WTC11 (cell line): ENCODE data around the gene PTPRCAP. TPM values are rescaled to one million over a fixed set of nuclear protein-coding genes. Genes with fewer than 3 reads are reported as not detected.

ENCODE experiments used
- ATAC-seq: fragments of 200-7000 bp; cut with Tn5 transposase; 2 replicates; pipeline ENCODE4 v1.10.0; 2021; ENCODE audit warnings: mild to moderate bottlenecking, moderate library complexity
- CTCF ChIA-PET: fragments of 300-600 bp; sonication (Branson Sonifier 250); formaldehyde crosslinking; loops from one replicate; lab custom pipeline; 2021; ENCODE audit warnings: antibody characterized with exemption; lab: Charles Lee
- POLR2A ChIA-PET: fragments of 350-600 bp; sonication (Branson Sonifier 250); formaldehyde crosslinking; loops from one replicate; lab custom pipeline; 2021; ENCODE audit warnings: antibody characterized with exemption; lab: Charles Lee
- DNase-seq: peaks from one replicate; pipeline ENCODE4 v3.0.0; 2021; ENCODE audit warnings: low spot score
- H3K27ac Mint-ChIP-seq: 2 replicates; pipeline ENCODE4 v1.8.0; 2021; ENCODE audit warnings: mixed read lengths
- H3K27me3 Mint-ChIP-seq: 2 replicates; pipeline ENCODE4 v1.8.0; 2021; ENCODE audit warnings: low read depth, mild to moderate bottlenecking, moderate library complexity, mixed read lengths
- H3K36me3 Mint-ChIP-seq: 2 replicates; pipeline ENCODE4 v1.8.0; 2021; ENCODE audit warnings: mixed read lengths
- H3K4me1 Mint-ChIP-seq: 2 replicates; pipeline ENCODE4 v1.8.0; 2022; ENCODE audit warnings: mixed read lengths
- H3K4me3 Mint-ChIP-seq: 2 replicates; pipeline ENCODE4 v1.8.0; 2021; ENCODE audit warnings: mild to moderate bottlenecking, moderate library complexity, mixed read lengths
- H3K9me3 Mint-ChIP-seq: 2 replicates; pipeline ENCODE4 v1.8.0; 2021; ENCODE audit warnings: mixed read lengths
- FOXP1 ChIP-seq: sonication (generic); formaldehyde crosslinking; IDR thresholded peaks from 2 replicates; pipeline ENCODE4 v1.8.0; 2022; ENCODE audit warnings: missing genetic modification reagents, mild to moderate bottlenecking, moderate library complexity, borderline replicate concordance
- KAT7 ChIP-seq: sonication (generic); formaldehyde crosslinking; IDR thresholded peaks from 2 replicates; pipeline ENCODE4 v1.8.1; 2023; ENCODE audit warnings: missing genetic modification reagents, mild to moderate bottlenecking, borderline replicate concordance
- MXD4 ChIP-seq: fragments of 250-450 bp; sonication (Bioruptor Pico); IDR thresholded peaks from 2 replicates; pipeline ENCODE4 v1.8.0; 2021; ENCODE audit warnings: mild to moderate bottlenecking, moderate library complexity, borderline replicate concordance
- NFATC4 ChIP-seq: fragments of 250-450 bp; sonication (Bioruptor Pico); IDR thresholded peaks from 2 replicates; pipeline ENCODE4 v1.9.0; 2021; ENCODE audit warnings: mild to moderate bottlenecking
- NR2C2 ChIP-seq: sonication (generic); formaldehyde crosslinking; IDR thresholded peaks from 2 replicates; pipeline ENCODE4 v1.8.0; 2022; ENCODE audit warnings: mild to moderate bottlenecking, missing genetic modification reagents
- PRDM15 ChIP-seq: sonication (generic); formaldehyde crosslinking; IDR thresholded peaks from 2 replicates; pipeline ENCODE4 v1.8.0; 2022; ENCODE audit warnings: missing genetic modification reagents
- USF2 ChIP-seq: sonication (generic); formaldehyde crosslinking; IDR thresholded peaks from 2 replicates; pipeline ENCODE4 v1.8.1; 2023; ENCODE audit warnings: mild to moderate bottlenecking, missing genetic modification reagents, moderate library complexity
- ZNF416 ChIP-seq: fragments of 250-450 bp; sonication (Bioruptor Pico); IDR thresholded peaks from 2 replicates; pipeline ENCODE4 v1.9.0; 2021; ENCODE audit warnings: mild to moderate bottlenecking, inconsistent platforms
- ZNF671 ChIP-seq: fragments of 250-450 bp; sonication (Bioruptor Pico); IDR thresholded peaks from 2 replicates; pipeline ENCODE4 v1.8.0; 2021; ENCODE audit warnings: mild to moderate bottlenecking
- total RNA-seq: library from RNA; stranded (reverse); gene quantifications from 3 replicates; pipeline ENCODE4 v1.2.3, GENCODE V29; 2021
- TF ChIP-seq, protein P1 (sequence below): sonication (generic); formaldehyde crosslinking; IDR thresholded peaks from 2 replicates; pipeline ENCODE4 v1.8.1; 2023; ENCODE audit warnings: mild to moderate bottlenecking, missing genetic modification reagents
- TF ChIP-seq, protein P2 (sequence below): sonication (generic); formaldehyde crosslinking; IDR thresholded peaks from 2 replicates; pipeline ENCODE4 v1.8.1; 2022; ENCODE audit warnings: low read depth, missing genetic modification reagents, borderline replicate concordance
- TF ChIP-seq, protein P3 (sequence below): fragments of 250-450 bp; sonication (Bioruptor Pico); IDR thresholded peaks from 2 replicates; pipeline ENCODE4 v1.9.0; 2021; ENCODE audit warnings: moderate library complexity, mild to moderate bottlenecking, inconsistent platforms, borderline replicate concordance

Gene PTPRCAP
- total RNA-seq, 1 experiment from 2014 or later, result 3.6 TPM

DNA sequence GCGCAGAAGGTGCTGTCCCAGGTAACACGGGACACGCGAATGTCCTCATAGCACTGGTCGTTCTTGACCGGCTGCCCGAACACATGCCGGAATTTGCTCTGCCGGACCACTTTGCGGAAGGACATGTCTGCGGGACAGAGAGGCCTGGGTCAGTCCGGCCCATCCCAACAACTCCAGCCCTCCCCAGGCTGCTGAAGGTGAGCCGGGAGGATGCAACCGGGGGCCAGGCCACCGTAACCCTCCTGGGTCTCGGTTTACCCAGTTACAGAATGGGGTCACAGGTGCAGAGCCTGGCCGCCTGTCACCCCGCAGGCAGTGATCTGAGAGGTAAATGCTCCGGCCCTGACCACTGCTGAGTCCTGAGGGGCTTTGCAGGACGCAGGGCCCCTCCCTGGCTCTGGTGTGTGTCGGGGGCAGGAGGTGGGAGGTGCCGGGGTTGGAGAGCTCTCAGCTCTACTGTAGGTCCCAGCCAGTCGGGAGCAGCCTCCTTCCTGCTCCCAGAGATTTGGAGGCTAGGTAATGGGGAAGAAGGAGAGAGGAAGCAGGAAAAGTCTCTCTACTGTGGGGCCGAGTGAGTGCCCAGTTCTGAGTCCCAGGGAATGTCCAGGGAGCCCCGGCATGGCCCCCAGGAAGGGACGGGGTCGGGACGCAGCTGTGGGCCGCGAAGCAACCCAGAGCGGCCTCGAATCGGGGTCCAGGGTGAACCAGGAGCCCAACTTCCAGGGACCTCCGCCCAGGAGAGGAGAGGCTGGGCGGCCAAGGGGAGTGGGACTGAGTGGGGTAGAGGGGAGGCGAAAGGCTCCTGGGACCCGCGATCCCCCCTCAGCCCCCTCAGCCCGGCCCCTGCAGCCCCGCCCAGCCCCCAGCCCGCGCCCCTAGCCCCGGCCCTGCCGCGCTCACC is 5.3 kb upstream of the PTPRCAP start:
- peak; percentile 21 for ATAC-seq
- POLR2A ChIA-PET, result interaction anchor here (0.6 to 1.7 kb wide), 3 partner anchors 26 to 156 kb away, joined by 3 to 5 read pairs (median 4); partner anchors contain the start of gene CARNS1
- Mint-ChIP-seq H3K4me3 (peak overlapping the region; percentile 90), H3K27me3 (peaks cover 8% of the 10 kb centered on the region), H3K36me3 (no peaks in the 10 kb centered on the region), H3K27ac (peak overlapping the region; percentile 89), H3K9me3 (no peaks in the 10 kb centered on the region), H3K4me1 (peaks cover 10% of the 10 kb centered on the region)
- DNase-seq, result no peak
- CTCF ChIA-PET, result interaction anchor here (0.6 to 1.3 kb wide), 4 partner anchors 41 to 171 kb away, joined by 3 to 9 read pairs (median 4); partner anchors contain the start of gene PPP1CA
- TF ChIP-seq, protein P1, sequence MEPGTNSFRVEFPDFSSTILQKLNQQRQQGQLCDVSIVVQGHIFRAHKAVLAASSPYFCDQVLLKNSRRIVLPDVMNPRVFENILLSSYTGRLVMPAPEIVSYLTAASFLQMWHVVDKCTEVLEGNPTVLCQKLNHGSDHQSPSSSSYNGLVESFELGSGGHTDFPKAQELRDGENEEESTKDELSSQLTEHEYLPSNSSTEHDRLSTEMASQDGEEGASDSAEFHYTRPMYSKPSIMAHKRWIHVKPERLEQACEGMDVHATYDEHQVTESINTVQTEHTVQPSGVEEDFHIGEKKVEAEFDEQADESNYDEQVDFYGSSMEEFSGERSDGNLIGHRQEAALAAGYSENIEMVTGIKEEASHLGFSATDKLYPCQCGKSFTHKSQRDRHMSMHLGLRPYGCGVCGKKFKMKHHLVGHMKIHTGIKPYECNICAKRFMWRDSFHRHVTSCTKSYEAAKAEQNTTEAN (CRISPR knock-in tag), result no peak
- TF ChIP-seq KAT7 (CRISPR knock-in tag), result 0 out of 2 replicates have a peak, but pooled peaks have one; percentile 3

DNA sequence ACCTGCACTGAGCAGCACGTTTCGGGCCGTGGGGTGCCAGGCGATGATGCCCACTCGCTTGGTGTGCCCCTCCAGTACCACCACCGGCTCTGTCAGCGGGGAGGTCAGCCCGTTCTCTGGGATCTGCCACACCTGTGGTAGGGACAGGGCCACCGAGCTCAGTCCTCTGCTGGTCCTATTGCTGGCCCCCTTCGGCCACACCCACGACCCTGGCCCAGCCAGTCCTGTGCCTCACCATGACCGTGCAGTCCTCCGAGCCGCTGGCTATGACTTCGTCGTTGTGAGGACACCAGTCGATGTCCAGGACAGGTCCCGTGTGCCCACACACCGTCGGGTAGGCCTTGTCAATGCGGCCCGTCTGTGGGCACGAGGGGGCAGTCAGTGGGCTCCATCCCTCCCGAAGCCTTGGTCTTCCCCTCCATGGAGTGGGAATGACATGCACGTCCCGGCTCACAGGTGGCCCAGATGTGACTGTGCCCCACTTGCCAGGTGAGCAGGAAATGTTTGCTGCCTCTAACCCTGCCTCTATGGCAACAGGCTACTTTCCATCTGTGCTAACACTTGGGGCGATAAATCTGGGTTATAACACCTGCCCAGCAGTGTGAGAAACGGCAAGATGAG is 4.4 kb upstream of the PTPRCAP start:
- Mint-ChIP-seq H3K36me3 (no peaks in the 10 kb centered on the region), H3K4me1 (peaks cover 13% of the 10 kb centered on the region), H3K27ac (no peak overlapping the region; the same call in 1 of the 2 replicates), H3K27me3 (peaks cover 8% of the 10 kb centered on the region; the same call in 1 of the 2 replicates), H3K4me3 (peak overlapping the region; percentile 90), H3K9me3 (no peaks in the 10 kb centered on the region)
- POLR2A ChIA-PET, result interaction anchor here (1.2 kb wide), 1 partner anchor 40 kb away, joined by 5 read pairs; the partner anchor contains the start of gene PPP1CA
- no peak for DNase-seq
- CTCF ChIA-PET, result interaction anchor here (0.8 kb wide), 1 partner anchor 46 kb away, joined by 4 read pairs; no protein-coding TSS in a partner anchor
- no peak for TF ChIP-seq MXD4 (CRISPR knock-in tag)
- TF ChIP-seq, protein P2, sequence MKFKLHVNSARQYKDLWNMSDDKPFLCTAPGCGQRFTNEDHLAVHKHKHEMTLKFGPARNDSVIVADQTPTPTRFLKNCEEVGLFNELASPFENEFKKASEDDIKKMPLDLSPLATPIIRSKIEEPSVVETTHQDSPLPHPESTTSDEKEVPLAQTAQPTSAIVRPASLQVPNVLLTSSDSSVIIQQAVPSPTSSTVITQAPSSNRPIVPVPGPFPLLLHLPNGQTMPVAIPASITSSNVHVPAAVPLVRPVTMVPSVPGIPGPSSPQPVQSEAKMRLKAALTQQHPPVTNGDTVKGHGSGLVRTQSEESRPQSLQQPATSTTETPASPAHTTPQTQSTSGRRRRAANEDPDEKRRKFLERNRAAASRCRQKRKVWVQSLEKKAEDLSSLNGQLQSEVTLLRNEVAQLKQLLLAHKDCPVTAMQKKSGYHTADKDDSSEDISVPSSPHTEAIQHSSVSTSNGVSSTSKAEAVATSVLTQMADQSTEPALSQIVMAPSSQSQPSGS (CRISPR knock-in tag), result no peak
- TF ChIP-seq, protein P3, sequence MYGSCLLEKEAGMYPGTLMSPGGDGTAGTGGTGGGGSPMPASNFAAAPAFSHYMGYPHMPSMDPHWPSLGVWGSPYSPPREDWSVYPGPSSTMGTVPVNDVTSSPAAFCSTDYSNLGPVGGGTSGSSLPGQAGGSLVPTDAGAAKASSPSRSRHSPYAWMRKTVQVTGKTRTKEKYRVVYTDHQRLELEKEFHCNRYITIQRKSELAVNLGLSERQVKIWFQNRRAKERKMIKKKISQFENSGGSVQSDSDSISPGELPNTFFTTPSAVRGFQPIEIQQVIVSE (CRISPR knock-in tag), result no peak
- no peak for TF ChIP-seq ZNF416
- TF ChIP-seq NFATC4, result no peak
- ATAC-seq, result no peak

GRCh38 chr11:67441098-67441563 is 3.6 kb upstream of the PTPRCAP start:
- DNase-seq (no peak), ATAC-seq (no peak)
- Mint-ChIP-seq H3K9me3 (no peaks in the 10 kb centered on the region), H3K4me3 (no peak overlapping the region), H3K27ac (no peak overlapping the region), H3K27me3 (peaks cover 5% of the 10 kb centered on the region; the same call in 1 of the 2 replicates), H3K4me1 (peaks cover 17% of the 10 kb centered on the region), H3K36me3 (no peaks in the 10 kb centered on the region)
- POLR2A ChIA-PET, result interaction anchor here (0.6 to 1.2 kb wide), 2 partner anchors 19 to 40 kb away, joined by 4 to 5 read pairs; partner anchors contain the start of gene PPP1CA
- CTCF ChIA-PET, result interaction anchor here (0.6 to 0.8 kb wide), 2 partner anchors 20 to 45 kb away, joined by 3 to 4 read pairs; no protein-coding TSS in a partner anchor
- TF ChIP-seq NR2C2, result no peak
- TF ChIP-seq FOXP1 (CRISPR knock-in tag), result 0 out of 2 replicates have a peak, but pooled peaks have one; percentile 39

DNA sequence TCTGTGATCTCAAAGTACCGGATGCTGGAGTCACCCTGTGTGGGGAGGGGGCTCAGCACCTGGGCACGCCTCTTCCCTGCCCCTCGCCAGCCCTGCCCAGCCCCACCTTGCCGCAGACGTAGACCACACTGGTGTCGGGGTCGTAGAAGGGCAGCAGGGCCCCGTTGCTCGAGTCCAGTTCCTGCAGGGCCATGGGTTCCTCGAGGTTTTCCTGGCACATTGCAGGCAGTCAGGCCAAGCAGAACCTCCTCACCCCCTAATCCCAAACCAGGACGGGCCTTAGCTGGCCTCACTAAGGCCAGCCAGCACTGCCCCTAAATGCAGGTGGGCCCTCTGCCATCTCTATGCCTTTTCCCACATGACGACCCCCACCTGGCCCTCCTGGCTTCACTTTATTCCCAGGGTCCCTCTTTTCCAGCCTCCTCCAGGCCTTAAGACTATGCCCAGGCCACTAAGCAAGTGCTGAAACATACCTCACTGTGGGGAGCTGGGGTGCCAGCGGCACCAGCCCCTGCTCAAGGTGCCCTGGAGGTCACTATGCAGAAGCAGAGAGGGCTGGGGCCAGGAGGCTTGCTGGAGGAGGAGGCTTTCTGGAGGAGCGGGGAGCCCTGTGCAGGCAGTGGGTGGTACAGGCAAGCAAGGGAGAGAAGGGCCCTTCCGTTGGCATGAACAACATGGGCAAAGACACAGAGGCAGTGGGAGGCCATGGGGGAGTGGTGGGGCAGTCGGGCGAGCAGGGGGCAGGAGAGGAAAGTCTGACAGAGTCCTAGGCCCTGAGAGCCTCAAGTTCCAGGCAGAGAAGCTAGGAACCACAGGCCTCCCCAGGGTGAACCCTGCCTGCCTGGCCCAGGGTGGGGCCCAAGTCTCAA is 3.0 kb upstream of the PTPRCAP start:
- Mint-ChIP-seq H3K9me3 (no peaks in the 10 kb centered on the region), H3K4me3 (no peak overlapping the region), H3K27ac (no peak overlapping the region), H3K4me1 (peaks cover 19% of the 10 kb centered on the region), H3K27me3 (no peaks in the 10 kb centered on the region), H3K36me3 (no peaks in the 10 kb centered on the region)
- ATAC-seq (no peak), DNase-seq (no peak)
- ChIA-PET POLR2A (interaction anchor here (0.6 to 1.2 kb wide), 2 partner anchors 20 to 39 kb away, joined by 4 to 5 read pairs; partner anchors contain the start of gene PPP1CA), CTCF (interaction anchor here (0.6 to 1.4 kb wide), 3 partner anchors 10 to 44 kb away, joined by 3 to 4 read pairs (median 3); no protein-coding TSS in a partner anchor)
- no peak for TF ChIP-seq ZNF671 (CRISPR knock-in tag)
- TF ChIP-seq USF2, result no peak
- TF ChIP-seq PRDM15 (CRISPR knock-in tag), result no peak
